Smooth muscle cell (in vitro differentiated cells): ENCODE measurements around the gene ULK4. TPM values are rescaled to one million over a fixed set of nuclear protein-coding genes. Genes with fewer than 3 reads are reported as not detected.

Experiments
- DNase-seq: peaks from one replicate; lab custom pipeline; 2025; ENCODE audit not compliant: unreplicated experiment; lab: John Stamatoyannopoulos, UW
- H2AFZ ChIP-seq: fragments of 200-600 bp; sonication (generic); 2 replicates; pipeline ENCODE4 v1.6.0; 2016; ENCODE audit warnings: antibody characterized with exemption, low read depth, mild to moderate bottlenecking
- H3F3A ChIP-seq: fragments of 200-600 bp; sonication (generic); 2 replicates; pipeline ENCODE4 v1.6.0; 2017; ENCODE audit warnings: antibody characterized with exemption, low read depth
- H3K27ac ChIP-seq: fragments of 200-600 bp; sonication (generic); 2 replicates; pipeline ENCODE4 v1.5.1; 2016; ENCODE audit warnings: low read depth, mild to moderate bottlenecking
- H3K27me3 ChIP-seq: fragments of 200-600 bp; sonication (generic); 2 replicates; pipeline ENCODE4 v1.6.1; 2016; ENCODE audit warnings: low read depth, mild to moderate bottlenecking
- H3K36me3 ChIP-seq: fragments of 200-600 bp; sonication (generic); 2 replicates; pipeline ENCODE4 v1.5.1; 2016; ENCODE audit warnings: low read depth
- H3K4me1 ChIP-seq: fragments of 200-600 bp; sonication (generic); 2 replicates; pipeline ENCODE4 v1.5.1; 2016; ENCODE audit warnings: low read depth
- H3K4me2 ChIP-seq: fragments of 200-600 bp; sonication (generic); 2 replicates; pipeline ENCODE4 v1.6.0; 2016; ENCODE audit warnings: mild to moderate bottlenecking
- H3K4me3 ChIP-seq: fragments of 200-600 bp; sonication (generic); 2 replicates; pipeline ENCODE4 v1.5.1; 2016; ENCODE audit warnings: mild to moderate bottlenecking
- H3K79me2 ChIP-seq: fragments of 200-600 bp; sonication (generic); 2 replicates; pipeline ENCODE4 v1.6.0; 2016; ENCODE audit warnings: low read depth, mild to moderate bottlenecking
- H3K9ac ChIP-seq: fragments of 200-600 bp; sonication (generic); 2 replicates; pipeline ENCODE4 v1.6.0; 2016; ENCODE audit warnings: low read depth
- H3K9me3 ChIP-seq: fragments of 200-600 bp; sonication (generic); replicated peaks from 2 replicates; pipeline ENCODE4 v1.5.1; 2016; ENCODE audit warnings: low read depth
- H4K20me1 ChIP-seq: fragments of 200-600 bp; sonication (generic); 2 replicates; pipeline ENCODE4 v1.6.0; 2016; ENCODE audit warnings: low read depth
- CTCF ChIP-seq: fragments of 200-600 bp; sonication (generic); IDR thresholded peaks from 2 replicates; pipeline ENCODE4 v1.5.1; 2017; ENCODE audit warnings: borderline replicate concordance, mild to moderate bottlenecking, antibody characterized with exemption; ENCODE audit not compliant: insufficient read depth, poor library complexity, severe bottlenecking
- WGBS: methylation state at CpG from one replicate; pipeline ENCODE4 v1.1.7; 2016; ENCODE audit warnings: low lambda C conversion rate; 5-methylcytosine and 5-hydroxymethylcytosine counted together
- polyA plus RNA-seq: library from polyadenylated mRNA; unstranded; fragments of >200 nt; fragmentation: Nextera tagmentation; extraction: Ambion mirVana; gene quantifications from 2 replicates; pipeline ENCODE4 v1.2.1, GENCODE V29; 2016
- total RNA-seq: library from RNA; depleted of rRNA; stranded (reverse); fragments of >200 nt; gene quantifications from 2 replicates; pipeline ENCODE4 v1.2.3, GENCODE V29; 2014

Gene ULK4
- total and polyA plus RNA-seq, 2 experiments from 2014 or later: 4.3 to 14.2 TPM

GRCh38 chr3:41740374-41740886 is 221.5 kb downstream of the ULK4 start:
- Histone ChIP-seq H3K4me2 (no peak overlapping the region), H2AFZ (no peak overlapping the region), H3K27me3 (no peaks in the 10 kb centered on the region), H3K4me3 (no peak overlapping the region), H3K9me3 (no peaks in the 10 kb centered on the region), H3F3A (no peaks in the 10 kb centered on the region), H3K9ac (no peak overlapping the region), H3K36me3 (no peaks in the 10 kb centered on the region), H4K20me1 (no peaks in the 10 kb centered on the region), H3K4me1 (no peaks in the 10 kb centered on the region), H3K79me2 (no peaks in the 10 kb centered on the region), H3K27ac (no peak overlapping the region)
- no peak for TF ChIP-seq CTCF
- 96% methylated on average over 3 of the region's 3 CpGs for WGBS
- no peak for DNase-seq

GRCh38 chr3:41726891-41727290 is 235.0 kb downstream of the ULK4 start:
- Histone ChIP-seq H3K27me3 (no peaks in the 10 kb centered on the region), H4K20me1 (no peaks in the 10 kb centered on the region), H3K9me3 (no peaks in the 10 kb centered on the region), H3K4me1 (no peaks in the 10 kb centered on the region), H3K9ac (no peak overlapping the region), H3K79me2 (no peaks in the 10 kb centered on the region), H3K27ac (no peak overlapping the region), H2AFZ (no peak overlapping the region), H3K4me3 (no peak overlapping the region), H3F3A (no peaks in the 10 kb centered on the region), H3K4me2 (no peak overlapping the region), H3K36me3 (peaks cover 6% of the 10 kb centered on the region)
- TF ChIP-seq CTCF: no peak
- 82% methylated on average over 3 of the region's 3 CpGs for WGBS
- no peak for DNase-seq

GRCh38 chr3:41717641-41718040 is 244.3 kb downstream of the ULK4 start:
- H3K27ac ChIP-seq: no peak overlapping the region
- WGBS: 65% methylated on average over 6 of the region's 6 CpGs
- no peaks in the 10 kb centered on the region for H3K79me2 ChIP-seq
- H3K4me3 ChIP-seq: no peak overlapping the region
- no peak overlapping the region for H3K4me2 ChIP-seq
- no peak for DNase-seq
- no peaks in the 10 kb centered on the region for H3K4me1 ChIP-seq
- TF ChIP-seq CTCF: no peak
- no peaks in the 10 kb centered on the region for H3K27me3 ChIP-seq
- no peaks in the 10 kb centered on the region for H3F3A ChIP-seq
- no peak overlapping the region for H3K9ac ChIP-seq
- no peaks in the 10 kb centered on the region for H3K9me3 ChIP-seq
- no peaks in the 10 kb centered on the region for H4K20me1 ChIP-seq
- no peak overlapping the region for H2AFZ ChIP-seq
- no peaks in the 10 kb centered on the region for H3K36me3 ChIP-seq

GRCh38 chr3:41716471-41716870 is 245.4 kb downstream of the ULK4 start:
- Histone ChIP-seq H3K9ac (no peak overlapping the region), H4K20me1 (no peaks in the 10 kb centered on the region), H3K9me3 (no peaks in the 10 kb centered on the region), H3K4me2 (no peak overlapping the region), H3K27ac (no peak overlapping the region), H2AFZ (no peak overlapping the region), H3K4me1 (no peaks in the 10 kb centered on the region), H3K36me3 (no peaks in the 10 kb centered on the region), H3K4me3 (no peak overlapping the region), H3K79me2 (no peaks in the 10 kb centered on the region), H3F3A (no peaks in the 10 kb centered on the region), H3K27me3 (no peaks in the 10 kb centered on the region)
- TF ChIP-seq CTCF: peak; percentile 46
- WGBS: 67% methylated on average over 1 of the region's 1 CpG
- no peak for DNase-seq
